ENCODE measurements around the gene SLC25A13.
A peak's percentile ranks its signal among the peaks of the same experiment; 100 is the strongest.
"Not testable (repeated sequence)": the region's sequence is repeated elsewhere in the genome, so short reads cannot be mapped to it uniquely, and the experiment has no call there.

The SLC25A13 gene, protein sequence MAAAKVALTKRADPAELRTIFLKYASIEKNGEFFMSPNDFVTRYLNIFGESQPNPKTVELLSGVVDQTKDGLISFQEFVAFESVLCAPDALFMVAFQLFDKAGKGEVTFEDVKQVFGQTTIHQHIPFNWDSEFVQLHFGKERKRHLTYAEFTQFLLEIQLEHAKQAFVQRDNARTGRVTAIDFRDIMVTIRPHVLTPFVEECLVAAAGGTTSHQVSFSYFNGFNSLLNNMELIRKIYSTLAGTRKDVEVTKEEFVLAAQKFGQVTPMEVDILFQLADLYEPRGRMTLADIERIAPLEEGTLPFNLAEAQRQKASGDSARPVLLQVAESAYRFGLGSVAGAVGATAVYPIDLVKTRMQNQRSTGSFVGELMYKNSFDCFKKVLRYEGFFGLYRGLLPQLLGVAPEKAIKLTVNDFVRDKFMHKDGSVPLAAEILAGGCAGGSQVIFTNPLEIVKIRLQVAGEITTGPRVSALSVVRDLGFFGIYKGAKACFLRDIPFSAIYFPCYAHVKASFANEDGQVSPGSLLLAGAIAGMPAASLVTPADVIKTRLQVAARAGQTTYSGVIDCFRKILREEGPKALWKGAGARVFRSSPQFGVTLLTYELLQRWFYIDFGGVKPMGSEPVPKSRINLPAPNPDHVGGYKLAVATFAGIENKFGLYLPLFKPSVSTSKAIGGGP

DNA sequence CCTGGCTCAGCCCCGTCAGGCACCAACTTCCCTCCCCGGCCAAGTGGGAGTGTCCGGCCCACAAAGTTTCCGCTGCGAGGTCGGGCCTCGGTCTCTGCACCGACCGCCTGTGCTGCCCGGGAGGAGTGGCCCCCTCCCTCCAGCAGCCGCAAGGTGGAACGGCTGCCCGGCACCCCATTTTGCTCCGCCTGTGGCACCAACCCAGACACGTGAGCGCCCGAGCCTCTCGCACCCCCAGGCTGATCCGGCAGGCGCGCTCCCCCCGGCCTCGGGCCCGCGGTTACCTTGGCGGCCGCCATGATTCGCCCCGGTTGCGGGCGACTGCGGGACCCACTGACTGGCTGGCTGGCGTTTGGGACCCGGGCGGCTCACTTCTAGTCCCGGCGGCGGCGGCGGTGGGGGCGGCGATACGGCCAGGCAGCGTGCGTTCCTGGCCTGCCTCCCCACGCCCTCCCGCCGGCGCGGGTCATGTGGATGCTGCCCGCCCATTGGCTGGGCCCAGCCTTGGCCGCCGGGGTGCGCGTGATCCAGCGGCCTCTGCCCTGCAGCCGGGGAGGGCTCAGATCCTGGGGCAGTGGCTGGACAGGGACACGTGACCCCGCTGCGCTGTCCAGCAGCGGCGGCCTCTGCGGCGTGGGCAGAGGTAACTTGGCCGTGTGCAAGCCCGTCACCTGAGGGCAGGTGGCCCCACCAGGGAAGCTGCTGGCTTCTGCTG is at the start of gene SLC25A13:
Gene SLC25A13 (minus strand): TSS at position 441 of the 715 bp plus-strand sequence. CDS start 142 bp downstream, at position 299.
- no peak for TF ChIP-seq CTCF (conservative IDR thresholded peaks at IDR 0.05; ENCODE audit: control insufficient read depth, insufficient read depth, low read depth, low read length)
- H3K4me3 ChIP-seq (ENCODE audit: control insufficient read depth, low read depth, low read length), result peak within 1 kb of the TSS; percentile 80
- peak; percentile 82 for DNase-seq (ENCODE audit: low read depth)

- not testable (repeated sequence) for DNase-seq (ENCODE audit: low read depth); H3K4me3 ChIP-seq (ENCODE audit: control insufficient read depth, low read depth, low read length)
Measured at GRCh38 chr7:96365916-96366315, 44.0 kb upstream of the SLC25A13 start.

- DNase-seq (ENCODE audit: low read depth), result peak; percentile 5
- TF ChIP-seq CTCF (conservative IDR thresholded peaks at IDR 0.05; ENCODE audit: control insufficient read depth, insufficient read depth, low read depth, low read length), result no peak
- H3K4me3 ChIP-seq (ENCODE audit: control insufficient read depth, low read depth, low read length), result no peak overlapping the region
Measured at GRCh38 chr7:96361116-96361857, 39.4 kb upstream of the SLC25A13 start.

GRCh38 chr7:96359876-96360275 is 38.0 kb upstream of the SLC25A13 start:
- H3K4me3 ChIP-seq (ENCODE audit: control insufficient read depth, low read depth, low read length), result no peak overlapping the region
- TF ChIP-seq CTCF (conservative IDR thresholded peaks at IDR 0.05; ENCODE audit: control insufficient read depth, insufficient read depth, low read depth, low read length), result no peak
- DNase-seq (ENCODE audit: low read depth), result no peak

- not testable (repeated sequence) for DNase-seq (ENCODE audit: low read depth); H3K4me3 ChIP-seq (ENCODE audit: control insufficient read depth, low read depth, low read length)
Measured at GRCh38 chr7:96358236-96358971, 36.5 kb upstream of the SLC25A13 start.

GRCh38 chr7:96355990-96356506 is 34.1 kb upstream of the SLC25A13 start:
- DNase-seq (ENCODE audit: low read depth), result no peak
- TF ChIP-seq CTCF (conservative IDR thresholded peaks at IDR 0.05; ENCODE audit: control insufficient read depth, insufficient read depth, low read depth, low read length), result no peak
- H3K4me3 ChIP-seq (ENCODE audit: control insufficient read depth, low read depth, low read length), result no peak overlapping the region

DNA sequence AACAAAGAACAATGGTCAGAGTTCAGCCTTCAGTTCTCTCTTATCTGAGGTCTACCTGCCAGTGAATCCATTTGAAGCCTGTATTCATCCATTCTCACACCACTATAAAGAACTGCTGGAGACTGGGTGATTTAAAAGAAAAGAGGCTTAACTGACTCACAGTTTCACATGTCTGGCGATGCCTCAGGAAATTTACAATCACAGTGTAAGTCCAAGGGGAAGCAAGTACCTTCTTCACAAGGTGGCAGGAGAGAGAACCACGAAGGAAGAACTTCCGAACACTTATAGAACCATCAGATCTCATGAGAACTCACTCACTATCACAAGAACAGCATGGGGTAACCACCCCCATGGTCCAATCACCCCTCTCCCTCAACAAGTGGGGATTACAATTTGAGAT is 33.0 kb upstream of the SLC25A13 start:
- TF ChIP-seq CTCF (conservative IDR thresholded peaks at IDR 0.05; ENCODE audit: control insufficient read depth, insufficient read depth, low read depth, low read length), result no peak
- DNase-seq (ENCODE audit: low read depth), result no peak
- H3K4me3 ChIP-seq (ENCODE audit: control insufficient read depth, low read depth, low read length), result no peak overlapping the region

Data from fibroblast of mammary gland (primary cell).